Measurements from ENCODE around the gene ZNF385B. TPM values are rescaled to one million over a fixed set of nuclear protein-coding genes. Genes with fewer than 3 reads are reported as not detected.

The ZNF385B gene
- total and polyA plus RNA-seq, 9 of the 15 experiments (the other 6 are each of a cell fraction or from before 2014, with no cell fraction given), result 0.50 TPM; not detected in 8

- no peaks in the 10 kb centered on the region for H4K20me1 ChIP-seq (replicated peaks; ENCODE audit: control insufficient read depth, insufficient read depth, low read length)
- FAIRE-seq, result no peak
- POLR2A ChIA-PET, result no interaction called here
- H2AFZ ChIP-seq (ENCODE audit: low read depth, low read length), result no peak overlapping the region
- H3K9me1 ChIP-seq (ENCODE audit: control insufficient read depth, insufficient read depth, low read length), result no peaks in the 10 kb centered on the region
- 0% methylated on average over 2 of the region's 2 CpGs for WGBS (ENCODE audit: insufficient coverage, low coverage, missing lambda C conversion rate)
- BruUV-seq (replicated peaks), result no TSS peak
- H3K79me2 ChIP-seq (ENCODE audit: control insufficient read depth, insufficient read depth, low read length), result no peaks in the 10 kb centered on the region
- H3K4me3 ChIP-seq, result no peak overlapping the region
- no peak for ATAC-seq
- DNase-seq (ENCODE audit: extremely low read depth in 1 of 4, low spot score in 3 of 4), result no peak
- CTCF ChIA-PET (ENCODE audit: low intra/inter-chr PET ratio), result no interaction called here
- intact Hi-C loops (cut with micrococcal nuclease) (no loop called here), in situ Hi-C loops (cut with MboI) (no loop called here)
- H3K36me3 ChIP-seq (ENCODE audit: control insufficient read depth, insufficient read depth, low read length), result no peaks in the 10 kb centered on the region
- no peak overlapping the region for H3K4me2 ChIP-seq (ENCODE audit: insufficient read depth, low read length)
- H3K4me1 ChIP-seq (replicated peaks in 1 of 2; ENCODE audit: control insufficient read depth in 2 of 2, insufficient read depth in 2 of 2, low read length in 2 of 2), result no peaks in the 10 kb centered on the region
- no peaks in the 10 kb centered on the region for H3K9me3 ChIP-seq (replicated peaks; ENCODE audit: control insufficient read depth, insufficient read depth, low read depth, low read length)
- no peak overlapping the region for H3K9ac ChIP-seq (ENCODE audit: insufficient read depth in 1 of 2, low read depth in 2 of 2, low read length in 2 of 2)
- H3K27me3 ChIP-seq (ENCODE audit: control insufficient read depth in 2 of 2, insufficient read depth in 2 of 2, low read length in 2 of 2), result no peaks in the 10 kb centered on the region
- no peak overlapping the region for H3K27ac ChIP-seq (ENCODE audit: extremely low read depth, low read depth, low read length)
- TF ChIP-seq ZNF57 (CRISPR knock-in tag; IDR thresholded peaks at IDR 0.05), result no peak
- TF ChIP-seq XRCC5 (IDR thresholded peaks at IDR 0.05; ENCODE audit: low read depth, low read length), result no peak
- no peak for TF ChIP-seq ZNF140 (CRISPR knock-in tag; IDR thresholded peaks at IDR 0.05)
- no peak for TF ChIP-seq CHD7 (IDR thresholded peaks at IDR 0.05; ENCODE audit: low read depth, low read length)
- TF ChIP-seq SMAD3 (CRISPR knock-in tag; conservative IDR thresholded peaks at IDR 0.05), result no peak
- TF ChIP-seq ZNF212 (CRISPR knock-in tag; IDR thresholded peaks at IDR 0.05), result no peak
- TF ChIP-seq ZNF639 (CRISPR knock-in tag; conservative IDR thresholded peaks at IDR 0.05 in 1 of 2, IDR thresholded peaks at IDR 0.05 in 1 of 2), result no peak
- TF ChIP-seq POLR2B (IDR thresholded peaks at IDR 0.05; ENCODE audit: low read depth, partially characterized antibody), result no peak
- no peak for TF ChIP-seq CREBBP (IDR thresholded peaks at IDR 0.05; ENCODE audit: low read depth, low read length)
- TF ChIP-seq CBX1 (IDR thresholded peaks at IDR 0.05; ENCODE audit: low read depth), result no peak
Measured at GRCh38 chr2:179578171-179578916, 283.1 kb downstream of the ZNF385B start.
